HCT116 (cell line): Measurements from ENCODE around the gene KCNB1. TPM values are rescaled to one million over a fixed set of nuclear protein-coding genes. Genes with fewer than 3 reads are reported as not detected.

Experiments
- ATAC-seq: fragments of 200-7000 bp; cut with Tn5 transposase; 2 replicates; pipeline ENCODE4 v1.9.1; 2020; ENCODE audit warnings: mild to moderate bottlenecking, moderate library complexity
- BruUV-seq: library from RNA; stranded (reverse); fragments of 400-500 nt; replicated peaks from 2 replicates; lab custom pipeline; 2021; lab: Mats Ljungman, UMichigan
- CTCF ChIA-PET: fragments of 300-600 bp; sonication (Branson Sonifier 250); formaldehyde crosslinking; loops from one replicate; lab custom pipeline; 2021; ENCODE audit warnings: antibody characterized with exemption; lab: Charles Lee
- POLR2A ChIA-PET: fragments of 300-600, 350-600 bp; sonication (Branson Sonifier 250); formaldehyde crosslinking; loops from one replicate; lab custom pipeline; 2021; ENCODE audit warnings: antibody characterized with exemption; lab: Charles Lee
- RAD21 ChIA-PET, 2 experiments: fragments of 300-600 bp; sonication (Branson Sonifier 250); formaldehyde crosslinking; loops; one replicate each; lab custom pipeline; 2023; ENCODE audit warnings: low total read pairs in 2 of 2; ENCODE audit not compliant: uncharacterized antibody in 2 of 2, unreplicated experiment in 2 of 2, low non-redundant PET in 1 of 2; lab: Charles Lee
- DNase-seq: peaks from one replicate; pipeline ENCODE4 v3.0.0-alpha.2; 2010; ENCODE audit warnings: low read depth, low spot score
- H2AFZ ChIP-seq: fragments of 200-600 bp; shearing (Covaris generic), sonication (generic); 2 replicates; pipeline ENCODE4 v1.6.1; 2017; ENCODE audit warnings: low read depth, mixed run types, mixed read lengths, antibody characterized with exemption, low read length; ENCODE audit not compliant: poor library complexity, severe bottlenecking
- H3K27ac ChIP-seq: 2 replicates; pipeline ENCODE4 v1.5.1; 2012; ENCODE audit warnings: low read depth, low read length
- H3K27me3 ChIP-seq: fragments of 200-600 bp; sonication (generic); 2 replicates; pipeline ENCODE4 v1.6.1; 2016; ENCODE audit warnings: mixed run types, low read length, mixed read lengths; ENCODE audit not compliant: insufficient read depth
- H3K36me3 ChIP-seq, 2 experiments: fragments of 200-500 bp in 1 of 2; fragments of 200-600 bp in 1 of 2; sonication (Bioruptor generic) in 1 of 2; sonication (generic) in 1 of 2; 2 replicates each; pipeline versions ENCODE4 v1.5.1 to v1.6.1; 2014 to 2016; ENCODE audit warnings: low read length in 2 of 2, inconsistent platforms in 1 of 2, mixed read lengths in 1 of 2, mixed run types in 1 of 2; ENCODE audit not compliant: insufficient read depth in 2 of 2, control insufficient read depth in 1 of 2
- H3K4me1 ChIP-seq, 2 experiments: fragments of 200-600 bp in 1 of 2; sonication (generic) in 1 of 2; 2 replicates each; pipeline versions ENCODE4 v1.5.1 to v1.6.1; 2012 to 2017; ENCODE audit warnings: low read length in 2 of 2, inconsistent platforms in 1 of 2, mild to moderate bottlenecking in 1 of 2, mixed read lengths in 1 of 2, mixed run types in 1 of 2, moderate library complexity in 1 of 2; ENCODE audit not compliant: insufficient read depth in 2 of 2, control insufficient read depth in 1 of 2
- H3K4me2 ChIP-seq: fragments of 200-600 bp; sonication (generic); 2 replicates; pipeline ENCODE4 v1.6.1; 2017; ENCODE audit warnings: mixed run types, low read length, mixed read lengths
- H3K4me3 ChIP-seq, 2 experiments: fragments of 200-600 bp in 1 of 2; sonication (generic) in 1 of 2; replicated peaks in 1 of 2; 2 replicates each; pipeline ENCODE4 v1.5.1; 2011 to 2016; ENCODE audit warnings: low read length in 2 of 2, control low read depth in 1 of 2, low read depth in 1 of 2, mild to moderate bottlenecking in 1 of 2, mixed read lengths in 1 of 2, mixed run types in 1 of 2
- H3K79me2 ChIP-seq: fragments of 200-600 bp; sonication (generic); 2 replicates; pipeline ENCODE4 v1.6.1; 2017; ENCODE audit warnings: mild to moderate bottlenecking, mixed run types, low read length, moderate library complexity, mixed read lengths; ENCODE audit not compliant: insufficient read depth
- H3K9ac ChIP-seq: fragments of 200-600 bp; sonication (generic); 2 replicates; pipeline ENCODE4 v1.6.1; 2016; ENCODE audit warnings: low read length, mixed read lengths
- H3K9me2 ChIP-seq: fragments of 200-600 bp; sonication (generic), shearing (Covaris generic); 2 replicates; pipeline ENCODE4 v1.6.1; 2017; ENCODE audit warnings: mixed run types, mild to moderate bottlenecking, moderate library complexity; ENCODE audit not compliant: insufficient read depth
- H3K9me3 ChIP-seq, 2 experiments: fragments of 200-500 bp in 1 of 2; fragments of 200-600 bp in 1 of 2; sonication (Bioruptor generic) in 1 of 2; sonication (generic) in 1 of 2; 2 replicates each; pipeline ENCODE4 v1.6.1; 2014 to 2017; ENCODE audit warnings: low read length in 2 of 2, mixed read lengths in 2 of 2, inconsistent platforms in 1 of 2, low read depth in 1 of 2, mild to moderate bottlenecking in 1 of 2, mixed run types in 1 of 2, moderate library complexity in 1 of 2; ENCODE audit not compliant: control insufficient read depth in 1 of 2, insufficient read depth in 1 of 2
- H4K20me1 ChIP-seq: fragments of 200-600 bp; sonication (generic), shearing (Covaris generic); 2 replicates; pipeline ENCODE4 v1.6.1; 2017; ENCODE audit warnings: mixed run types, mild to moderate bottlenecking, moderate library complexity; ENCODE audit not compliant: insufficient read depth
- EGR1 ChIP-seq: IDR thresholded peaks from 2 replicates; pipeline ENCODE4 v1.6.1; 2012; ENCODE audit warnings: low read depth
- ELF1 ChIP-seq: IDR thresholded peaks from 2 replicates; pipeline ENCODE4 v1.6.1; 2012; ENCODE audit warnings: low read depth, borderline replicate concordance
- EZH2 ChIP-seq: fragments of 200-600 bp; sonication (generic); IDR thresholded peaks from 2 replicates; pipeline ENCODE4 v1.6.1; 2017; ENCODE audit warnings: antibody characterized with exemption, mixed run types
- EZH2phosphoT487 ChIP-seq: fragments of 200-600 bp; IDR thresholded peaks from 2 replicates; pipeline ENCODE4 v1.6.1; 2018; ENCODE audit warnings: antibody characterized with exemption, borderline replicate concordance
- FOSL1 ChIP-seq: IDR thresholded peaks from 2 replicates; pipeline ENCODE4 v1.6.1; 2012; ENCODE audit warnings: low read depth
- JUND ChIP-seq: IDR thresholded peaks from 2 replicates; pipeline ENCODE4 v1.6.1; 2012
- POLR2A ChIP-seq: IDR thresholded peaks from 2 replicates; pipeline ENCODE4 v1.7.0; 2011; ENCODE audit warnings: borderline replicate concordance; ENCODE audit not compliant: insufficient read depth, insufficient read length; ENCODE audit errors: extremely low read depth
- RAD21 ChIP-seq: IDR thresholded peaks from 2 replicates; pipeline ENCODE4 v1.6.1; 2012; ENCODE audit warnings: low read depth, mild to moderate bottlenecking
- SIN3A ChIP-seq: IDR thresholded peaks from 2 replicates; pipeline ENCODE4 v1.6.1; 2012; ENCODE audit warnings: low read depth
- SRF ChIP-seq: IDR thresholded peaks from 2 replicates; pipeline ENCODE4 v1.6.1; 2012; ENCODE audit warnings: low read depth
- TCF7L2 ChIP-seq: IDR thresholded peaks from 2 replicates; pipeline ENCODE4 v1.7.0; 2011; ENCODE audit warnings: borderline replicate concordance, inconsistent platforms; ENCODE audit not compliant: insufficient read depth, insufficient read length; ENCODE audit errors: extremely low read depth
- YY1 ChIP-seq: IDR thresholded peaks from 2 replicates; pipeline ENCODE4 v1.6.1; 2011; ENCODE audit warnings: low read length, low read depth, moderate library complexity, mild to moderate bottlenecking; ENCODE audit not compliant: insufficient replicate concordance; ENCODE audit errors: extremely low read depth
- ZNF274 ChIP-seq: fragments of 200-500 bp; sonication (Bioruptor generic); IDR thresholded peaks from 2 replicates; pipeline ENCODE4 v1.6.1; 2014; ENCODE audit warnings: mild to moderate bottlenecking, low read depth, low read length, inconsistent platforms
- intact Hi-C: fragments of 100-400 bp; cut with micrococcal nuclease; formaldehyde crosslinking; loops from 2 replicates; pipeline ENCODE4 v1.10.0; 2022
- total RNA-seq: library from RNA; stranded (reverse); gene quantifications from one replicate; pipeline ENCODE4 v1.2.1, GENCODE V29; 2021; ENCODE audit not compliant: unreplicated experiment
- TF ChIP-seq, protein P1 (sequence below): IDR thresholded peaks from 2 replicates; pipeline ENCODE4 v1.6.1; 2012
- TF ChIP-seq, protein P2 (sequence below): IDR thresholded peaks from 2 replicates; pipeline ENCODE4 v1.6.1; 2012

KCNB1 gene
- total RNA-seq, 1 experiment from 2014 or later, result 0.79 TPM

DNA sequence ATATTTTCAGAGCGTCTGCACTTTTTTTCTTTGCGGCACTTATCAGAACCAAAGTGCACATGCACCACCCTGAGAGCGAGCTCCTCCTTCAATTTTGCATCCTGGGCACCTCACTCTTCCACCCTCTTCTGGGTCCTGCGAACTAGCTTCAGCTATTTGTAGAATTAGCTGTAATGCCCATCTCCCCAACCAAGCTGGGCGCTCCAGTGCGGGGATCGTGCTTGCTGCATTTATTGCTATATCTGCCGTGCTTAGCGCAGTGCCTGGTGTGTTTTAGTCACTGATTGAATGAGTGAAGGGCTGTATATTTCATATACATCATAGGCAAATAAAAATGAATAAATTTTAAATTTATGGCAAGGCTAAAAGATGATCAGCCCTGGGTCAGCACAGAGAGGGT, 75.8 kb downstream of the KCNB1 start:
- DNase-seq (no peak), ATAC-seq (no peak)
- BruUV-seq, result no TSS peak
- Histone ChIP-seq H3K9ac (no peak overlapping the region), H3K79me2 (no peaks in the 10 kb centered on the region), H3K4me3 (no peak overlapping the region), H3K27ac (no peak overlapping the region), H3K9me3 (no peaks in the 10 kb centered on the region), H3K4me2 (no peak overlapping the region), H4K20me1 (no peaks in the 10 kb centered on the region), H3K36me3 (no peaks in the 10 kb centered on the region), H2AFZ (no peak overlapping the region), H3K9me2 (no peaks in the 10 kb centered on the region), H3K27me3 (no peaks in the 10 kb centered on the region), H3K4me1 (peaks cover 0 to 5% of the 10 kb centered on the region in 2 experiments; a peak in 1 of 4 replicates)
- ChIA-PET CTCF (interaction anchor here (0.7 to 1.7 kb wide), 2 partner anchors 10 to 22 kb away, joined by 3 to 6 read pairs; no protein-coding TSS in a partner anchor), RAD21 (no interaction called here), POLR2A (no interaction called here)
- intact Hi-C loops, result no loop called here
- TF ChIP-seq, protein P1, sequence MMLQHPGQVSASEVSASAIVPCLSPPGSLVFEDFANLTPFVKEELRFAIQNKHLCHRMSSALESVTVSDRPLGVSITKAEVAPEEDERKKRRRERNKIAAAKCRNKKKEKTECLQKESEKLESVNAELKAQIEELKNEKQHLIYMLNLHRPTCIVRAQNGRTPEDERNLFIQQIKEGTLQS, result no peak
- TF ChIP-seq FOSL1 (no peak), ELF1 (no peak), TCF7L2 (no peak), ZNF274 (no peak), EZH2phosphoT487 (no peak), SRF (no peak), EGR1 (no peak)

DNA sequence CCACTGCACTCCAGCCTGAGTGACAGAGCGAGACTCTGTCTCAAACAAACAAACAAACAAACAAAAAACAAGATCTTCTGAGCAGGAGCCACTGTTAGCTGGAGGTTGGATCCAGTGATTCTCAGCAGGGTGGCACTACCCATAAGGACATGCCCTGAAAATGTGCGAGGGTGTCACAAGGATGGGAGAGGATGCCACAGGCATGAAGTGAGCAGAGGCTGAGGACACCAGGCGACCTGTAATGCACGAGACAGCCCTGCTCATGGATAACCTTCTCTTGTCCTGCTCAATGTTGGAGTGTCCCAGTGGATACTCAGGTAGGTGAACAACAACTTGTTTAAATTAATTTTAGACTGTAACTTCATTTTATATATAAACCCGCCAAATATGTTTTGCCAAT, 76.8 kb downstream of the KCNB1 start:
- H3K4me1 ChIP-seq, result peaks cover 0 to 5% of the 10 kb centered on the region in 2 experiments; a peak in 1 of 4 replicates
- H3K9me2 ChIP-seq, result no peaks in the 10 kb centered on the region
- intact Hi-C loops, result no loop called here
- H3K9ac ChIP-seq, result no peak overlapping the region
- ChIA-PET POLR2A (no interaction called here), RAD21 (no interaction called here), CTCF (no interaction called here)
- H4K20me1 ChIP-seq, result no peaks in the 10 kb centered on the region
- H3K4me2 ChIP-seq, result no peak overlapping the region
- H2AFZ ChIP-seq, result no peak overlapping the region
- no peaks in the 10 kb centered on the region for H3K9me3 ChIP-seq
- BruUV-seq, result no TSS peak
- no peak overlapping the region for H3K27ac ChIP-seq
- TF ChIP-seq, protein P2, sequence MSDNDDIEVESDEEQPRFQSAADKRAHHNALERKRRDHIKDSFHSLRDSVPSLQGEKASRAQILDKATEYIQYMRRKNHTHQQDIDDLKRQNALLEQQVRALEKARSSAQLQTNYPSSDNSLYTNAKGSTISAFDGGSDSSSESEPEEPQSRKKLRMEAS, result no peak
- TF ChIP-seq RAD21 (no peak), SRF (no peak), YY1 (no peak), FOSL1 (no peak), SIN3A (no peak), JUND (no peak), EZH2 (no peak), TCF7L2 (no peak), POLR2A (no peak)
- DNase-seq (no peak), ATAC-seq (no peak)
- no peaks in the 10 kb centered on the region for H3K36me3 ChIP-seq
- H3K79me2 ChIP-seq, result no peaks in the 10 kb centered on the region
- no peaks in the 10 kb centered on the region for H3K27me3 ChIP-seq
- no peak overlapping the region for H3K4me3 ChIP-seq
